Right renal pelvis (tissue), 4 donors: ENCODE results near the gene ZBTB7B. TPM values are rescaled to one million over a fixed set of nuclear protein-coding genes. Genes with fewer than 3 reads are reported as not detected.
A peak's percentile ranks its signal among the peaks of the same experiment; 100 is the strongest.
"Not testable (repeated sequence)": the region's sequence is repeated elsewhere in the genome, so short reads cannot be mapped to it uniquely, and the experiment has no call there.

ENCODE experiments used
- DNase-seq, 4 donors: peaks; one replicate each; pipeline ENCODE4 v3.0.0-alpha.2; 2013; ENCODE audit warnings: low read depth in 4 of 4, low spot score in 3 of 4, missing footprints in 1 of 4
- polyA plus RNA-seq, 4 donors: library from polyadenylated mRNA; unstranded; fragments of 120-200 nt; gene quantifications; one replicate each; pipeline ENCODE4 v1.2.1, GENCODE V29; 2013; ENCODE audit not compliant: insufficient read length in 4 of 4

ZBTB7B gene
- polyA plus RNA-seq, 4 donors, result 13.0 to 17.4 (median 14.4) TPM

DNA sequence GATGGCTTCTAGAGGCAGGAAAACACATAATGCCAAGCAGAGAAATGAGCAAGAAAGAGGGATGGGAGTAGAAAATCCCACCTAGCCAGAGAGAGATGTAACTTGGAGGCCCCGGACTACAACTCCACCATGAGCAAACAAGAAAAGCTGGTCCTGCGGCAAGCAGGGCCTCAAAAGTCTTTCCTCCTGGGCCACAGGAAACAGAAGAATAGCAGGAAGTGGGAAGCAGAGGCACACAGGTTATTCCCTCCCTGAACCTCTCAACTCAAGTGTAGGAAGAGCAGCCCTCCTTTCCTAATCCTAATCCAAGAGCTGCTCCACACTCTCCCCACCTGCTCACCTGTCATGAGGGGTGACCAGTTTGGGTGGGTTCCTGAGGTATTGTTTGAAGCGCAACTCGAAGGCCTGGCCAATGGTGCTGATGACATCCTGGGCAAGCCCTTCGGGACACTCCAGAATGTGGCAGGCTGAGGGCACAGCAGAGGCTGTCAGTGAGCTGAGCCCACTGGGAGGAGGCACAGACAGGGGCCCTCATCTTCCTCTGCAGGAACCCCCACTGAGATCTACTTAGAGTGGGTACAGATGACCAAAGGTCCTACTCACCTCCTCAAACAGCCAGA is 35.2 kb upstream of the ZBTB7B start:
- no peak for DNase-seq

DNA sequence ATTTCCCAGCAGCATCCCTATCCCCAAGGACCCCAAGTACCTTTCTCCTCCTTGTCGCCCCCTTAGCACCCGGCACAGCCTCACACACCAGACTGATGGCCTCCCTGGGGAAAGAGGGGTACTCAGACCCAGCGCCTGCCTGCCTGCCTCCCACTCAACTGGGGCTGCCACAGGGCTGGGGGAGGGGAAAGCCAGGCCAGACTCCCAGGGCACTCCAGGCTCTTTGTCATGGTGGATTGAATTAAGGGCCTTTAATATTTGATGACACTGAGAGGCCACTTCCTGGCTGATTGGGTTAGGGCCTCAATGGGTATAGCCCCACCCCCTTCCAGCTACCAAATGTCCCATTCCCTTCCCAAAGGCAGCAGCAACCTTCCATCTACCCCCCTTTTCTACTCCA is 33.9 kb upstream of the ZBTB7B start:
- DNase-seq, result no peak

DNA sequence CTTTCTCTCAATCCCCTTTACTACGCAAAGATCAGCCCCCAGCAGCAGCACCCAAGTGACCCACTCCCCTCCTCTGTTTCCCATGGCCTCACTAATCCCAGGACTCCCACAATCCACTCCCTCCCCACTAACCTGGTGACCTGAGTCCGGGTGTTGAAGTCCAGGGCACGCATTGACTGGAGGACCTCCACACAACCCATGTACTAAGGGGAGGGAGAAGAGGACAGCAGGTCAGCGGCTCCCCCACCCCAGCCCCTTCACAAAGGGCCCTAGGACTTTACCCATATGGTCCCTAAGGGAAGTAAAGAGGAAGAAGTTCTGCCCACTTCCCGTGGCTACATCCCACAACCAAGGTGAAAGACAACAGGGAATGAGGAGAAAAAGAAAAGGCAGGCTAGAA is 33.4 kb upstream of the ZBTB7B start:
- DNase-seq, result no peak

DNA sequence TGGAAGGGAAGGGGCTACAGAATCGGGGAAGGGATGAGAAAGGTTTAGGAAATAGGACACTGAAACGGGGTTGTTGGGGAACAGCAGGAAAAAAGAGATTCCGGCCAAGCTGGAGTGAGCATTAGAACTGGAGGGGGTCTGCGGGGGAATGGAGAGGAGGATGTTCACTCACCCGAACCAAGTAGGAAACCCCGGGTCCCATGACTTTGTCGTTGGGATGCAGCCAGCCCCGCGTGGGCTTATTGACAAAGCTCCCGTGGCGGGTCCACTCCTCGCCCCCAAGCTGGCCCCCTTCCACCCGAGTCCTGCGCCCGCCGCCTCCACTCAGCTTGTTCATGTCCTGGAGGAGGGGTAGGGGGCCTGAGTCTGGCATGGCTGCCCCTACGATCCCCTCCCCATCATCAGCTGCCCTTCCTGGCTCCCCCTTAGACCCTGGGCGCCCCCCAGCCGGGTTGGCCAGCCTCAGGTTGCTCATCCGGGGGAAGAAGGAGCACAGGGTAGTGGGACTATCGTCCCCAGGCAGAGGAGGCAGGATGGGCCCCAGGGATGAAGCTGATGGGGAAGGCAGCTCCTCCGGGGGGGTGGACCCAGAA is 32.6 kb upstream of the ZBTB7B start:
- DNase-seq, result no peak

DNA sequence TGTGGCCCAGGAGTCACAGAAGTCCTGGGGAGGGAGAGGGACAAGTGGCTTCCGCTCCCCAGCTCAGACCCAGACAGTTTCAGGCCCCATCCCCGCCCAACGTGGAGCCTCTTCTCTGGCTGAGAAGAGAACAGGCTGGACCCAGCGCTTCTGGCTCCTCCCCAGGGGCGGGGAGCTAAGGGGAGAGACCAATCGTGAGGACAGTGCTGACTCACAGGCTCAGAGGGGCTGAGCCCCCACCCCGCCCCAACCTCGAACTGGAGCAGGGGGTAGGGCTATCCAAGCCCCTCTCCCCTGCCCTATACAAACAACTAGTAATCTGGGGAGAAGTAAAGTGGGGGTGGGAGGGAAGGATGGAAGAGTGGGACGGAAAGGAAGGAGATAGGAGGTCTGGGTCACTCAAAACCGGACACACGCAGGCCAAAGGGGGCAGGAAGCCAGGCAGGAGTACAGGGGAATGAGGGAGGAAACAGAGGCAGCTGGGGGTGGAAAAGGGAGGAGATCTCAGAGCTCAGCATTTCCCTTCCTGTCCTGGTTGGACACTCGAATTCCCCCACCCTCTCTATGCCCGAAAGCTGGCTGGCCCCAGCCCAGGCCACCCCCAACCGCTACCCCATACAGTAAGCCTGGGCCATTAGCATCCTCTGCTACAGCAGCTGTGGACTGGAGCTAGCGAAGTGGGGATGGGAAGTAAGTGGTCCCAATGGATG is 31.8 kb upstream of the ZBTB7B start, which contains the start of gene SHC1:
SHC1 (minus strand) TSS at position 117 of the 710 bp plus-strand sequence. CDS start 221 bp downstream, outside the sequence.
- DNase-seq, result peak in 2 of 4 donors; percentile 80 to 82

DNA sequence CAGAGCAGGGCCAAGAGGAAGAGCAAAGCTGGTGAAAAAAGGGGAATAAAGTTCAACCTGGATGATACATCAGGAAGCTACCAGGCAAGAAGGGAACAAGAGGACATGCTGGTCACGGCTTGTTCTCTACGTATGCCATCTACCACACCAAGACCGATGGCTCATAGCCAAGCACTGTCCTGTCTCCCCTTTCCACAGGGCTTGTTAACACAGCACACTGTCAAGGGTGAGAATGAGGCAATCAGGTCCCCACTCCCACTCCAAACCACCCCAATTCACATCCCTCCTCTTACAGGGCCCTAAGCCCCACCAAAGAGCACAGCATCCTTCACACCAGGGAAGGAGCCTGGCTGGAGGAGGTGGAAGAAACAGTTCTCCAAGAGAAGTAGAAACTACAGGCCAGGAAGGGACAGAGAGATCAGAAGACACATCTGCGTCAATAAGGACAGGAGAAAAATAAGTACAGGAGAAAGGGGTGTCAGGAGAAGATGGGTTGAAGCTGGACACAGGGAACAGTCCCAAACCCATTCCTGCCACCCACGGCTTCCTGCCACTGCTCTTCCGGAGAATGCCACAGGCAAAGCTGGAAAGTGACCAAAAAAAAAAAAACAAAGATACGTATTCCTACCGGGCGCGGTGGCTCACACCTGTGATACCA is 31.1 kb upstream of the ZBTB7B start:
- DNase-seq, result no peak

- DNase-seq, result no peak
Measured at GRCh38 chr1:154972213-154972516, 30.4 kb upstream of the ZBTB7B start.

DNA sequence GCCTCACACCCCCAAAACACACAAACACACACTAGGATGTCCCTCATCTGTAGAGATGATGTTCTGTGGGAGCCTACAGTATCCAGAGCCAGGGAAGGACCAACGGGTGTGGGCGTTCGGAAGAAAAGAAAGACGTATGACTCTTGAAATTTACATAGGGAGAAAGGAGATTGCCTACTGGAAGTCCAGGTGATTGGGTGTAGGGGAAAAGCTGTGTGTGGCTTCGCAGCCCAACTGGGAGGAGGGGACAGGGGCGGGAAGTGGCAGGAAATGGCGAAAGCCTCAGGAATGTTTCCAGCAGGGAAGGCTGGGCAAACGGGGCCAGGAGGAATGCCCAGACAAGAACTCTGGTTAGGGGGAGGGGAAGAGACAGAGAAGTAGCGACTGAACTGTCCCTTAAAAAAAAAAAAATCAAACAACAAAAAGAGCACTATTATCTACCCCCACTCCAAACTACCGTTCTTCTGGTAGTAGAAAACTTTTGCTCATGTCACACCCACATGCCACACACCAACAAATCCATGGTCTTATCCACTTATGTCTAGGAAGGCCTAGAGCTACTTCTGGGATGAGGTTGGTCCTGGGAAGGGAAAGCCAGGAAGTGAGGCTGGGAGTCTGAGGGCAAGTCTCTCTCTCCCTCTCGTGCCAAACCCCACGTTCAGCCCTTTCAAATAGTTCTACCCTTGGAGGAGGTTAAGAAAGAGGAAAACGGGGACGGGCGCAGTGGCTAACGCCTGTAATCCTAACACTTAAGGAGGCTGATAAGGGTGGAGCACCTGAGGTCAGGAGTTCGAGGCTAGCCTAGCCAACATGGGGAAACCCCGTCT is 29.9 kb upstream of the ZBTB7B start:
- DNase-seq, result no peak

DNA sequence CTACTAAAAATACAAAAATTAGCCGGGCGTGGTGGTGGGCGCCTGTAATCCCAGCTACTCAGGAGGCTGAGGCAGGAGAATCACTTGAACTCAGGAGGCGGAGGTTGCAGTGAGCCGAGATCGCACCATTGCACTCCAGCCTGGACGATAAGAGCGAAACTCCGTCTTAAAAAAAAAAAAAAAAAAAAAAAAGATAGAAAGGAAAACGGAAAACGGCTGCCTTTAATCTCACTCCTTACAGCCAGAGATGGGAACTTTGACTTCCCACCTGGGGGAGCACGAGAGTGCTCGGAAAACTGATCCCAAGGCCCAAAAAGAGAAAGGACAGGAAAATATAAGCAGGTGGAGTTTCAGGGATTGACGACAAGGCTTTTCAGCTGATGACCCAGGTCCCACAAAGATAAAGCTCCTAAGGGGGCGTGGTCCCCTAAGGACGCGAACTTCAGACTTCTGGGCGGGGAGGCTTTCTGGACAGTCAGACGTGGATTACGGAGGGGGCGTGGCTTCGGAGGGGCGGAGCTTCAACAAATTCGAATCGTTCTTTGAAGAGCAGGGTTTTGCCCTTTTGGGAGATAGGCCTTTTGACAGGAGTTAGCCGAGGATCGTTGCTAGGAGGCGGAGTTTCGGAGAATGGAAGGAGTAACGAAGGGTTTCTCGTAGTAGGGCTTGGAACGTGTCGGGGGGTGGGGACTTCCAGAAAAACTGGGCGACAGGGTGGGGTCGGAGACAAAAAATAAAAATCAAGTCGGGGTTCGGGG is 29.1 kb upstream of the ZBTB7B start:
- DNase-seq, result peak in 3 of 4 donors; percentile 87 to 91 (median 90)

DNA sequence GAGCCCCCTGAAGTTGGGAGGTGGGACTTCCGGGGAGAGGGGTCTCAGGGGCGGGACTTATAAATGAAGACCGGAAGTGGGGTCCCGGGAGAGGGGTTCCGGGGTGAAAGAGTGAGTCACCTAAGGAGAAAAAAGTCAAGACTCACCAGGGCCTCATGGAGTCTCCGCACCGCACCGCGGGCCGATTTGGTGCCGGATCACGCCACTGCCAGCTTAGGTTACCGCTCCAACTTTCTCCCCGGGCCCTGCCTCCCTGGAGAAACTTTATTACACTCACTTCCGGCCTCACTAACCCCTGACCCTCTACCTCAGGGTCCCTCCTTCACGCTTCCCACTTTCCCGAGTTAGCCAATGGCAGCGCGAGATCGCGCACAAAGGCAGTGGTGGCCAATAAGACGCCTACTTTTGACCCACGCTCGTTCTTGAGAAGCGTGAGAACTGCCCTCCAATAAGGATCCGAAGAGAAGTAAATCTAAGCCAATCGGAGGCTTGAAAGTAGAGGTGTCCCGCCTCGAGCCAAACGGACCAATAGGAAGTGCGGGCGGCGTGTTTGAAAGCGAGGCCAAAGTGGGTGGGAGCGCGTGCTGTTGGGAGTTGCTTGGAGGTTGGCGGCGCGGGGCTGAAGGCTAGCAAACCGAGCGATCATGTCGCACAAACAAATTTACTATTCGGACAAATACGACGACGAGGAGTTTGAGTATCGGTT is 28.3 kb upstream of the ZBTB7B start, which contains the start of gene CKS1B:
CKS1B (plus strand) TSS at position 580 of the 706 bp plus-strand sequence; CDS start at position 645, 65 bp downstream.
- peak; percentile 97 to 100 (median 100) for DNase-seq

GRCh38 chr1:154974808-154975408 is 27.7 kb upstream of the ZBTB7B start:
- DNase-seq, result peak; percentile 96 to 99 (median 98)

- no peak for DNase-seq
Measured at GRCh38 chr1:154975409-154976059, 27.1 kb upstream of the ZBTB7B start.

DNA sequence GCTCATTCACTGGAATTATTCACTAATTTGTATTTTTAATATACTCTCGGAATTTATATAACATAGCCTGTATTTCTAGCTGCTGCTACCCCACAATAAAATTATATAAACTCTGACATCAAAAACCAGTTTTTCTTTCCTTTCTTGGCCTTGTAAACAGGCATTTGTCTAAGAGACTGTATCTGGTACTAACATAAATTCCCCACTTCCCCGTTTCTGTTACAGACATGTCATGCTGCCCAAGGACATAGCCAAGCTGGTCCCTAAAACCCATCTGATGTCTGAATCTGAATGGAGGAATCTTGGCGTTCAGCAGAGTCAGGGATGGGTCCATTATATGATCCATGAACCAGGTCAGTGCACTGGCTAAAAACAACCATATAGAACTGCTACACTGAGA is 24.8 kb upstream of the ZBTB7B start:
- not testable (repeated sequence) for DNase-seq

GRCh38 chr1:154978360-154978759 is 24.2 kb upstream of the ZBTB7B start:
- DNase-seq, result no peak

DNA sequence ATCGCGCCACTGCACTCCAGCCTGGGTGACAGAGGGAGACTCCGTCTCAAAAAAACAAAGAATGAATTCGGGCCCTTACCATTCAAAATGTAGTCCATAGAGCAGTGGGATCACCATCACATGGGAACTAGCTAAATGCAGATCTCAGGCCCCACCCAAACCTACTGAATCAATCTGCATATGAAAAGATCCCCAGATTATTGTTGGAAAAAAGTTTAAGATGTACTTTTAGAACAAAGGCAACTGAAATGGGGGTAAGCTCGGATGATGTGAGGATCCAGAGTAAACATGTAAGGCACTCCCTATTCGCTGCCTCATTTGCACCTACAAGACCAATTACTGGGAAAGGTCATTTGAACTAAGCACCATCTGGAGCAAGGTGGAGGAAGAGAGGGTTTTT is 20.3 kb upstream of the ZBTB7B start:
- DNase-seq, result no peak

GRCh38 chr1:154982897-154983648 is 19.5 kb upstream of the ZBTB7B start, which contains the start of gene FLAD1:
Gene FLAD1, plus strand, starts transcription at chr1:154983344. Its CDS starts 351 bp downstream, at chr1:154983695.
- DNase-seq, result peak; percentile 90 to 100 (median 99)

- no peak for DNase-seq
Measured at GRCh38 chr1:154983776-154984466, 18.7 kb upstream of the ZBTB7B start.
